ENCODE results near the gene PDE10A. TPM values are rescaled to one million over a fixed set of nuclear protein-coding genes. Genes with fewer than 3 reads are reported as not detected.
"Not testable (repeated sequence)": the region's sequence is repeated elsewhere in the genome, so short reads cannot be mapped to it uniquely, and the experiment has no call there.

The PDE10A gene
- total and polyA plus RNA-seq, 7 experiments from 2014 or later = not detected

GRCh38 chr6:165459605-165460301 lies 203.3 kb downstream of the PDE10A start:
- H3K4me3 ChIP-seq (ENCODE audit: low read length); H3K36me3 Mint-ChIP-seq; H3K4me1 ChIP-seq (ENCODE audit: control insufficient read depth in 2 of 2, insufficient read depth in 2 of 2, low read length in 2 of 2); H3K36me3 ChIP-seq (ENCODE audit: control insufficient read depth in 2 of 3, insufficient read depth in 3 of 3, low read length in 3 of 3); H3K4me3 Mint-ChIP-seq; CTCF ChIA-PET; intact Hi-C loops (cut with micrococcal nuclease); DNase-seq; H3K4me1 Mint-ChIP-seq; H3K27ac ChIP-seq (ENCODE audit: low read depth, low read length); H3K9me3 ChIP-seq (ENCODE audit: control insufficient read depth in 2 of 3, low read length in 3 of 3); ATAC-seq; POLR2A ChIA-PET; H3K27me3 ChIP-seq (ENCODE audit: control insufficient read depth in 2 of 2, insufficient read depth in 2 of 2, low read length in 2 of 2); H3K27ac Mint-ChIP-seq: not testable (repeated sequence)
- peaks cover 0 to 11% (median 0%) of the 10 kb centered on the region in 5 donors for H3K27me3 Mint-ChIP-seq
- H3K9me3 Mint-ChIP-seq = peaks cover 7 to 36% (median 22%) of the 10 kb centered on the region in 11 donors

DNA sequence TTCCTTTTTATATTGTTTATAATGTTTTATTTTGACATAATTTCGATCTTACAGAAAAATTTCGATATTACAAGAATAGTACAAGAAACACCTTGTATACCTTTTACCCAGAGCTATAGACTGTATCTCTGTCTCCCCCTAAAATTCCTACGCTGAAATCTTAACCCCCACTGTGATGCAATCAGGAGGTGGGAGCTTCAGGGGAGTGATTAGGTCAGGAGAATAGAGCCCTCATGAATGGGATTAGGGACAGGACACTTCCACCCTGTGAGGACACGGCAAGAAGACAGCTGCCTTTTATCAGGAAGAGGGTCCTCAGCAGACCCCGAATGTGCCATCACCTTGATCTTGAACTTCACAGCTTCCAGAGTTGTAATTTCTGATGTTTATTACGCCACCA lies 204.9 kb downstream of the PDE10A start:
- no peak overlapping the region for H3K4me3 Mint-ChIP-seq
- Histone ChIP-seq H3K27ac (ENCODE audit: low read depth, low read length) (no peak overlapping the region), H3K4me1 (ENCODE audit: control insufficient read depth in 2 of 2, insufficient read depth in 2 of 2, low read length in 2 of 2) (no peaks in the 10 kb centered on the region), H3K4me3 (ENCODE audit: low read length) (no peak overlapping the region), H3K9me3 (ENCODE audit: control insufficient read depth in 2 of 3, low read length in 3 of 3) (peaks cover 0 to 3% (median 0%) of the 10 kb centered on the region in 3 experiments), H3K36me3 (ENCODE audit: control insufficient read depth in 2 of 3, insufficient read depth in 3 of 3, low read length in 3 of 3) (no peaks in the 10 kb centered on the region), H3K27me3 (ENCODE audit: control insufficient read depth in 2 of 2, insufficient read depth in 2 of 2, low read length in 2 of 2) (no peaks in the 10 kb centered on the region)
- peaks cover 0 to 2% (median 0%) of the 10 kb centered on the region in 7 donors for H3K4me1 Mint-ChIP-seq
- POLR2A ChIA-PET = no interaction called here
- H3K27me3 Mint-ChIP-seq = peaks cover 0 to 11% (median 0%) of the 10 kb centered on the region in 5 donors
- H3K9me3 Mint-ChIP-seq = peaks cover 2 to 22% (median 12%) of the 10 kb centered on the region in 11 donors
- intact Hi-C loops (cut with micrococcal nuclease) = no loop called here
- CTCF ChIA-PET = no interaction called here
- ATAC-seq = no peak
- H3K36me3 Mint-ChIP-seq = no peaks in the 10 kb centered on the region
- no peak for DNase-seq
- H3K27ac Mint-ChIP-seq = no peak overlapping the region

GRCh38 chr6:165456286-165456685 lies 206.8 kb downstream of the PDE10A start:
- ATAC-seq (no peak), DNase-seq (no peak)
- intact Hi-C loops (cut with micrococcal nuclease) = no loop called here
- Histone ChIP-seq H3K4me1 (ENCODE audit: control insufficient read depth in 2 of 2, insufficient read depth in 2 of 2, low read length in 2 of 2) (no peaks in the 10 kb centered on the region), H3K36me3 (ENCODE audit: control insufficient read depth in 2 of 3, insufficient read depth in 3 of 3, low read length in 3 of 3) (no peaks in the 10 kb centered on the region), H3K27ac (ENCODE audit: low read depth, low read length) (no peak overlapping the region), H3K27me3 (ENCODE audit: control insufficient read depth in 2 of 2, insufficient read depth in 2 of 2, low read length in 2 of 2) (no peaks in the 10 kb centered on the region), H3K9me3 (ENCODE audit: control insufficient read depth in 2 of 3, low read length in 3 of 3) (no peaks in the 10 kb centered on the region), H3K4me3 (ENCODE audit: low read length) (no peak overlapping the region)
- ChIA-PET CTCF (no interaction called here), POLR2A (no interaction called here)
- no peak overlapping the region for H3K4me3 Mint-ChIP-seq
- H3K9me3 Mint-ChIP-seq = peaks cover 0 to 9% (median 3%) of the 10 kb centered on the region in 11 donors
- peaks cover 0 to 2% (median 0%) of the 10 kb centered on the region in 7 donors for H3K4me1 Mint-ChIP-seq
- peaks cover 0 to 11% (median 0%) of the 10 kb centered on the region in 5 donors for H3K27me3 Mint-ChIP-seq
- no peaks in the 10 kb centered on the region for H3K36me3 Mint-ChIP-seq
- H3K27ac Mint-ChIP-seq = no peak overlapping the region

- H3K4me3 ChIP-seq (ENCODE audit: low read length) = no peak overlapping the region
- ChIA-PET POLR2A (no interaction called here), CTCF (interaction anchor here (0.6 kb wide), 1 partner anchor 119 kb away, joined by 4 read pairs; no protein-coding TSS in a partner anchor)
- ATAC-seq (no peak), DNase-seq (no peak)
- no peaks in the 10 kb centered on the region for H3K4me1 ChIP-seq (ENCODE audit: control insufficient read depth in 2 of 2, insufficient read depth in 2 of 2, low read length in 2 of 2)
- peaks cover 0 to 11% (median 0%) of the 10 kb centered on the region in 5 donors for H3K27me3 Mint-ChIP-seq
- peaks cover 0 to 9% (median 2%) of the 10 kb centered on the region in 11 donors for H3K9me3 Mint-ChIP-seq
- H3K9me3 ChIP-seq (ENCODE audit: control insufficient read depth in 2 of 3, low read length in 3 of 3) = no peaks in the 10 kb centered on the region
- no peaks in the 10 kb centered on the region for H3K36me3 Mint-ChIP-seq
- no peak overlapping the region for H3K27ac ChIP-seq (ENCODE audit: low read depth, low read length)
- peaks cover 0 to 2% (median 0%) of the 10 kb centered on the region in 7 donors for H3K4me1 Mint-ChIP-seq
- intact Hi-C loops (cut with micrococcal nuclease) = no loop called here
- no peaks in the 10 kb centered on the region for H3K36me3 ChIP-seq (ENCODE audit: control insufficient read depth in 2 of 3, insufficient read depth in 3 of 3, low read length in 3 of 3)
- H3K27ac Mint-ChIP-seq = no peak overlapping the region
- no peak overlapping the region for H3K4me3 Mint-ChIP-seq
- H3K27me3 ChIP-seq (ENCODE audit: control insufficient read depth in 2 of 2, insufficient read depth in 2 of 2, low read length in 2 of 2) = no peaks in the 10 kb centered on the region
Observed at GRCh38 chr6:165455488-165455887, 207.6 kb downstream of the PDE10A start.

- Mint-ChIP-seq H3K36me3 (no peaks in the 10 kb centered on the region), H3K4me1 (no peaks in the 10 kb centered on the region), H3K27me3 (no peaks in the 10 kb centered on the region), H3K4me3 (no peak overlapping the region), H3K9me3 (peaks cover 0 to 5% (median 0%) of the 10 kb centered on the region in 11 donors), H3K27ac (no peak overlapping the region)
- Histone ChIP-seq H3K4me1 (ENCODE audit: control insufficient read depth in 2 of 2, insufficient read depth in 2 of 2, low read length in 2 of 2) (no peaks in the 10 kb centered on the region), H3K36me3 (ENCODE audit: control insufficient read depth in 2 of 3, insufficient read depth in 3 of 3, low read length in 3 of 3) (no peaks in the 10 kb centered on the region), H3K9me3 (ENCODE audit: control insufficient read depth in 2 of 3, low read length in 3 of 3) (no peaks in the 10 kb centered on the region), H3K27ac (ENCODE audit: low read depth, low read length) (no peak overlapping the region), H3K4me3 (ENCODE audit: low read length) (no peak overlapping the region), H3K27me3 (ENCODE audit: control insufficient read depth in 2 of 2, insufficient read depth in 2 of 2, low read length in 2 of 2) (no peaks in the 10 kb centered on the region)
- intact Hi-C loops (cut with micrococcal nuclease) = no loop called here
- ATAC-seq (no peak), DNase-seq (no peak)
- ChIA-PET POLR2A (no interaction called here), CTCF (no interaction called here)
Observed at GRCh38 chr6:165453395-165453794, 209.6 kb downstream of the PDE10A start.

DNA sequence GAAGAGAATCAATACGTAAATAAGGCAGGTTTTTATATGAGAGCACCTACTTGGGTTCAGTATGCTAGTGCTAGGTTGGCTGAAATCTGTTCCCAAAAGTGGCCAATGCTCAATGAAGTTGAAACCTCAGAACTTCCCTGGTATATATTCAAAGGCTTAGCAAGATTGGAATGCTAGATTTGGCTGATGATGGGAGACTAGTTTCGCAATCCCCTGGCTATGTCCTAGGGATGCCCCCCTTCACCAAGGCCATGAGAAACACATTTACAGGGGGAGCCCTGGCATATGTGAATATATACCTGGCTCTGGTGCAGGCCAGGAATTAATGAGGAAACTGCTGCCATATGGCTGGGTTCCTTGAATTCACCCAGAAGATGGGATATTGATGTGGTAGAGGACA lies 211.2 kb downstream of the PDE10A start:
- ChIA-PET POLR2A (no interaction called here), CTCF (no interaction called here)
- Mint-ChIP-seq H3K9me3 (peaks cover 0 to 5% (median 0%) of the 10 kb centered on the region in 11 donors), H3K27ac (no peak overlapping the region), H3K36me3 (no peaks in the 10 kb centered on the region), H3K4me3 (no peak overlapping the region), H3K4me1 (no peaks in the 10 kb centered on the region), H3K27me3 (no peaks in the 10 kb centered on the region)
- H3K27me3 ChIP-seq (ENCODE audit: control insufficient read depth in 2 of 2, insufficient read depth in 2 of 2, low read length in 2 of 2) = no peaks in the 10 kb centered on the region
- intact Hi-C loops (cut with micrococcal nuclease) = no loop called here
- H3K4me1 ChIP-seq (ENCODE audit: control insufficient read depth in 2 of 2, insufficient read depth in 2 of 2, low read length in 2 of 2) = no peaks in the 10 kb centered on the region
- H3K27ac ChIP-seq (ENCODE audit: low read depth, low read length) = no peak overlapping the region
- DNase-seq = no peak
- no peak overlapping the region for H3K4me3 ChIP-seq (ENCODE audit: low read length)
- H3K36me3 ChIP-seq (ENCODE audit: control insufficient read depth in 2 of 3, insufficient read depth in 3 of 3, low read length in 3 of 3) = no peaks in the 10 kb centered on the region
- ATAC-seq = no peak
- H3K9me3 ChIP-seq (ENCODE audit: control insufficient read depth in 2 of 3, low read length in 3 of 3) = no peaks in the 10 kb centered on the region

DNA sequence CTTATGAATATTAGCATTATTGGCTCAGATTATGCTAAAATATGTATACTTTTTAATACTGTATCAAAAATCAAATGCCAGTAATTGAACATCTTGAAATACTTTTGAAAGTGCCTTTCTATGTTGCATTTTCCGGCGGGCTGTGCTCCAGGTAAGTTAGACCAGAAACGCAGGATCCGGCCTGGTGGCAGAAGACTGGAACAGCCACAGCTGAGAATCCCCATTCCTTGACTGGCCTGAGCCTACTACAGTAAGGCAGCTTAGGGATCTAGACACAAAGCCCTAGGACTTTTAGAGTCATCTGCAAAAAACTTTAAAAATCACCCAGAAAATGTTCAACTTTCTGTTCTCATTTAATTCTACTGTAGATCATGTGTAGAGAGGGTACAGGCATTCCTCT lies 214.8 kb downstream of the PDE10A start:
- H3K9me3 Mint-ChIP-seq = peaks cover 0 to 11% (median 2%) of the 10 kb centered on the region in 11 donors
- ChIA-PET POLR2A (no interaction called here), CTCF (no interaction called here)
- H3K4me1 Mint-ChIP-seq = no peaks in the 10 kb centered on the region
- intact Hi-C loops (cut with micrococcal nuclease) = no loop called here
- no peaks in the 10 kb centered on the region for H3K4me1 ChIP-seq (ENCODE audit: control insufficient read depth in 2 of 2, insufficient read depth in 2 of 2, low read length in 2 of 2)
- H3K36me3 Mint-ChIP-seq = no peaks in the 10 kb centered on the region
- no peaks in the 10 kb centered on the region for H3K9me3 ChIP-seq (ENCODE audit: control insufficient read depth in 2 of 3, low read length in 3 of 3)
- no peak overlapping the region for H3K27ac ChIP-seq (ENCODE audit: low read depth, low read length)
- no peak overlapping the region for H3K4me3 Mint-ChIP-seq
- DNase-seq (no peak), ATAC-seq (no peak)
- no peaks in the 10 kb centered on the region for H3K27me3 ChIP-seq (ENCODE audit: control insufficient read depth in 2 of 2, insufficient read depth in 2 of 2, low read length in 2 of 2)
- no peak overlapping the region for H3K27ac Mint-ChIP-seq
- no peaks in the 10 kb centered on the region for H3K36me3 ChIP-seq (ENCODE audit: control insufficient read depth in 2 of 3, insufficient read depth in 3 of 3, low read length in 3 of 3)
- H3K27me3 Mint-ChIP-seq = no peaks in the 10 kb centered on the region
- no peak overlapping the region for H3K4me3 ChIP-seq (ENCODE audit: low read length)
